RWPE2 (cell line): ENCODE measurements around the gene PATJ.

Experiments
- ATAC-seq: fragments of 200-7000 bp; cut with Tn5 transposase; 3 replicates; pipeline ENCODE4 v1.9.1; 2021; ENCODE audit warnings: low read depth
- DNase-seq: peaks from one replicate; pipeline ENCODE4 v3.0.0-alpha.2; 2020; ENCODE audit warnings: low spot score
- H3K27ac ChIP-seq: fragments of 450-650 bp; 2 replicates; pipeline ENCODE4 v1.5.1; 2017; ENCODE audit warnings: mild to moderate bottlenecking; ENCODE audit not compliant: poor library complexity, severe bottlenecking
- H3K27me3 ChIP-seq: fragments of 250-450 bp; sonication (Bioruptor Pico); 2 replicates; pipeline ENCODE4 v1.5.1; 2021; ENCODE audit warnings: mild to moderate bottlenecking, moderate library complexity; ENCODE audit not compliant: insufficient read depth, poor library complexity, severe bottlenecking
- H3K36me3 ChIP-seq: fragments of 250-450 bp; sonication (Bioruptor Pico); 2 replicates; pipeline ENCODE4 v1.5.1; 2020; ENCODE audit warnings: low read depth, mild to moderate bottlenecking, moderate library complexity
- H3K4me1 ChIP-seq: fragments of 250-450 bp; sonication (Bioruptor Pico); 2 replicates; pipeline ENCODE4 v1.5.1; 2021; ENCODE audit warnings: mild to moderate bottlenecking, moderate library complexity; ENCODE audit not compliant: insufficient read depth, poor library complexity, severe bottlenecking
- H3K4me3 ChIP-seq: fragments of 250-450 bp; sonication (Bioruptor Pico); 2 replicates; pipeline ENCODE4 v1.5.1; 2021; ENCODE audit warnings: mild to moderate bottlenecking, moderate library complexity; ENCODE audit not compliant: severe bottlenecking
- H3K9me3 ChIP-seq: fragments of 250-450 bp; sonication (Bioruptor Pico); 2 replicates; pipeline ENCODE4 v1.5.1; 2021; ENCODE audit warnings: mild to moderate bottlenecking, moderate library complexity; ENCODE audit not compliant: severe bottlenecking
- TF ChIP-seq, protein P1 (sequence below): fragments of 450-650 bp; IDR thresholded peaks from one replicate; pipeline ENCODE4 v1.5.1; 2017; ENCODE audit warnings: mild to moderate bottlenecking, moderate library complexity; ENCODE audit not compliant: poor library complexity, severe bottlenecking

Gene PATJ

DNA sequence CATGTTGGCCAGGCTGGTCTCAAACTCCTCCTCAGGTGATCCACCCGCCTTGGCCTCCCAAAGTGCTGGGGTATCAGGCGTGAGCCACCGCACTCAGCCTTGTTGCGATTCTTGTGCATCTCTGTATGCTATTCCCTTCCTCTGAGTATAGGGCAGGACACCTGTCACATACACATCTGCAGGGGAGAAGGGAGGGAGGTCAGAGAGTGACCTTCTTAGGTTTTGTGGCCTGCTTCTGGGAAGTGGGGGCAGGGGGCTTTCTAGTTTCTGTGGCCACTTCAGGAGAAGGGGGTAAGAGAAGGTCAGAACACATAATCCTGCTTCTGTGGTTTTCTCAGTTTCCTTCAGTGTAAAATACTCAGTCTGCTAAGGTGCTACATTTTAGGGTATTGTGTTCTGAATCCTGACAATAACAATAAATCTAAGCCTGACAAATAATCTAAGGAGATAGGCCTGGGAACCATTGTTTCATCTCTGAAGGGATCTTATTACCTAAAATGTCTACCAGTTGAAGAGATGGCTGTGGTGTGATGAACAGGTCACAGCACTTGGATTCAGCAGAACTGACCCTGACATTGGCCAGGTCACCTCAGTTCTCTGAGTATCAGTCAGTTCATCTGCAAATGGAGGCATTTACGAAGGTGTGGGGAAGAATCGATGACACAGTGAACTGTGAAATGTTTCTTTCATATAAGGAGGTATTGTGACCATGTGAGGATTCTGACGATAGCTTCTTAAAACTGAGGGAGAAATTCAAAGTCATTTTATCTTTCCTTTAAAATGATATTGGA, 239.8 kb downstream of the PATJ start:
- no peak for DNase-seq
- Histone ChIP-seq H3K36me3 (no peaks in the 10 kb centered on the region), H3K27me3 (no peaks in the 10 kb centered on the region), H3K4me3 (no peak overlapping the region), H3K9me3 (no peaks in the 10 kb centered on the region), H3K27ac (no peak overlapping the region), H3K4me1 (no peaks in the 10 kb centered on the region)
- ATAC-seq, result no peak
- TF ChIP-seq, protein P1, sequence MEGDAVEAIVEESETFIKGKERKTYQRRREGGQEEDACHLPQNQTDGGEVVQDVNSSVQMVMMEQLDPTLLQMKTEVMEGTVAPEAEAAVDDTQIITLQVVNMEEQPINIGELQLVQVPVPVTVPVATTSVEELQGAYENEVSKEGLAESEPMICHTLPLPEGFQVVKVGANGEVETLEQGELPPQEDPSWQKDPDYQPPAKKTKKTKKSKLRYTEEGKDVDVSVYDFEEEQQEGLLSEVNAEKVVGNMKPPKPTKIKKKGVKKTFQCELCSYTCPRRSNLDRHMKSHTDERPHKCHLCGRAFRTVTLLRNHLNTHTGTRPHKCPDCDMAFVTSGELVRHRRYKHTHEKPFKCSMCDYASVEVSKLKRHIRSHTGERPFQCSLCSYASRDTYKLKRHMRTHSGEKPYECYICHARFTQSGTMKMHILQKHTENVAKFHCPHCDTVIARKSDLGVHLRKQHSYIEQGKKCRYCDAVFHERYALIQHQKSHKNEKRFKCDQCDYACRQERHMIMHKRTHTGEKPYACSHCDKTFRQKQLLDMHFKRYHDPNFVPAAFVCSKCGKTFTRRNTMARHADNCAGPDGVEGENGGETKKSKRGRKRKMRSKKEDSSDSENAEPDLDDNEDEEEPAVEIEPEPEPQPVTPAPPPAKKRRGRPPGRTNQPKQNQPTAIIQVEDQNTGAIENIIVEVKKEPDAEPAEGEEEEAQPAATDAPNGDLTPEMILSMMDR, result no peak

DNA sequence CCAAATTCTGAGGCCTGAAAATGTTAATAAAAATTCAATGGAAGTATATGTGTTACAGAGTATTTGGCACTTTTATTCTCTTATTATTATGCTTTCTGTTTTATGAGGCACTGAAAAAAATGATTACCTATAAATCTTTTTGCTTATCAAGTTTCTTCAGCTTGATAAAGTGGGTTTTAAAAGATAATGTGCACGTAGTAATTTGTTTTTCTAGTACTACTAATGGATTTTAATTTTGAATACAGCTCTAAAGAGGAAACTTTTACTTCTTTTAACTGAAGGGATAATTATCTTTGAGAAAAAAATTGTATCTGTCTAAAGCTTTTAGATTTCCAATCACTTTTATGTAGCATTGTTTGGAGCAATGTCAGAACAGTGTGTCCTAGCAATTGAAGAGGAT, 241.0 kb downstream of the PATJ start:
- H3K4me3 ChIP-seq, result no peak overlapping the region
- no peaks in the 10 kb centered on the region for H3K36me3 ChIP-seq
- DNase-seq (no peak), ATAC-seq (no peak)
- no peak overlapping the region for H3K27ac ChIP-seq
- H3K9me3 ChIP-seq, result no peaks in the 10 kb centered on the region
- TF ChIP-seq, protein P1, result no peak
- no peaks in the 10 kb centered on the region for H3K4me1 ChIP-seq
- H3K27me3 ChIP-seq, result no peaks in the 10 kb centered on the region

DNA sequence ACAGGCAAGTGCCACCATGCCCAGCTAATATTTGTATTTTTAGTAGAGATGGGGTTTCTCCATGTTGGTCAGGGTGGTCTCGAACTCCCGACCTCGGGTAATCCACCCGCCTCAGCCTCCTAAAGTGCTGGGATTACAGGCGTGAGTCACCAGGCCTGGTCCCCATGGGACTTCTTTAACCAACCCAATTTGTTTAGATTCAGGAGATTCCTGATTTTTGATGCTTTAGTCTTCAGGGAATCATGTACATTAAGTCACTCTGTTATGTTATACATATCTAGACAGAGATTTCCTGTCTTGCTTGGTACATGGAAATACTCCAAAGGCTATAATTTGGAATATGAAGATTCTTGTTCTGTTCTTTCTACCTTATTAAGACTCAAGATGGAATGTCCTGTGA, 250.0 kb downstream of the PATJ start:
- Histone ChIP-seq H3K4me3 (no peak overlapping the region), H3K27me3 (no peaks in the 10 kb centered on the region), H3K27ac (peak overlapping the region; percentile 88), H3K36me3 (peaks cover 18% of the 10 kb centered on the region), H3K4me1 (peaks cover 27% of the 10 kb centered on the region), H3K9me3 (no peaks in the 10 kb centered on the region)
- TF ChIP-seq, protein P1, result no peak
- no peak for DNase-seq
- no peak for ATAC-seq

DNA sequence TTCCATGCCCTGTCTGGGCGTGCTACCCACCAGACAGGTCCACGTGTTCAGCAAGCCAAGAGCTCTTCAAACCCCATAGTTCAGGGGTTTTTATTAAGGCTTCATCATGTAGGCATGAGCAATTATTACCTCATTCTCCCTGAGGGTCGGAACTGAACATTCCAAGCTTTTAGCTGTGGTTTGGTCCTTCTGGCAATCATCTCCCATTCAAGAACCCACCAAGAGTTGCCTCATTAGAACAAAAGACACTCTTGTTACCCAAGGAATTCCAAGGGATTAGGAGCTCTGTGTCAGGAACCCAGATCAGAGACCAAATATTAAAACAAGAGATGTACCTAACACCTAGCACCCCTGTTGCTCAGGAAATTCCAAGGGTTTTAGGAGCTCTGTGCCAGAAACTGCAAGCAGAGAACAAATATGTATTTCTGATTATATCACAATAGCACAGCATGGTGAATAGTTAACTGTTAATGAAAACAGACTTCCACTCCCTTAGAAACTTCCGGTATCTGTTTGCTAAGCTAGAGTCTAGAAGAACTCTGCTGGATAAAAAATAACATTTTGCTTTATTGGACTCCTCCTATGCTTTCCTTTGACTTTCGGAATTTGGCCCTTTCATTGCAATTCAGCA, 251.2 kb downstream of the PATJ start:
- Histone ChIP-seq H3K27me3 (no peaks in the 10 kb centered on the region), H3K4me1 (peaks cover 27% of the 10 kb centered on the region), H3K36me3 (peaks cover 18% of the 10 kb centered on the region), H3K4me3 (no peak overlapping the region), H3K9me3 (no peaks in the 10 kb centered on the region), H3K27ac (peak overlapping the region; percentile 88)
- peak; percentile 83 for DNase-seq
- TF ChIP-seq, protein P1, result no peak
- ATAC-seq, result peak; percentile 93

DNA sequence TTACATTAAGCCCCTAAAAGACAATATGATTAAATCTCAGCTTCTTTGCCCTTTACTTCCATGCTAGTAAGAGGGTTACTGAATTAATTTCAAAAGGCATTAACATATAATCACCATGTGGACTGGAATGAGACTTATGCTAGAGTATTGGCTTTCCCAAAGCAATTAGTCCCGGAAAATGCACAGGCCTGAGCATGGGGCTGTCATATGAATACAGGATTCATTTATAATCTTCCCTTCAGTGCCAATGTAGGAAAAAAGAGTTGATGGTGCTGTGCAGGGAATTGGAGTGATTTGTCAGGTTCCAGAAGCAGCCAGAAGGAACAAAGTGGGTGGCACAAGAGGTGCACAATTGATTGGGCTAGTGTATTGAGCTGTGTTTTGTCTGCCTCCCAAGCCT, 253.4 kb downstream of the PATJ start:
- ATAC-seq (no peak), DNase-seq (no peak)
- Histone ChIP-seq H3K4me3 (no peak overlapping the region), H3K27me3 (no peaks in the 10 kb centered on the region), H3K4me1 (peaks cover 27% of the 10 kb centered on the region), H3K27ac (no peak overlapping the region), H3K9me3 (peaks cover 2% of the 10 kb centered on the region), H3K36me3 (peaks cover 20% of the 10 kb centered on the region)
- TF ChIP-seq, protein P1, result no peak
